COLO829 (cell line): Measurements from ENCODE around the gene PATJ.
A peak's percentile ranks its signal among the peaks of the same experiment; 100 is the strongest.
"Not testable (repeated sequence)": the region's sequence is repeated elsewhere in the genome, so short reads cannot be mapped to it uniquely, and the experiment has no call there.

Experiments
- DNase-seq: peaks from one replicate; pipeline ENCODE4 v3.0.0; 2012; ENCODE audit warnings: low spot score

The PATJ gene, protein sequence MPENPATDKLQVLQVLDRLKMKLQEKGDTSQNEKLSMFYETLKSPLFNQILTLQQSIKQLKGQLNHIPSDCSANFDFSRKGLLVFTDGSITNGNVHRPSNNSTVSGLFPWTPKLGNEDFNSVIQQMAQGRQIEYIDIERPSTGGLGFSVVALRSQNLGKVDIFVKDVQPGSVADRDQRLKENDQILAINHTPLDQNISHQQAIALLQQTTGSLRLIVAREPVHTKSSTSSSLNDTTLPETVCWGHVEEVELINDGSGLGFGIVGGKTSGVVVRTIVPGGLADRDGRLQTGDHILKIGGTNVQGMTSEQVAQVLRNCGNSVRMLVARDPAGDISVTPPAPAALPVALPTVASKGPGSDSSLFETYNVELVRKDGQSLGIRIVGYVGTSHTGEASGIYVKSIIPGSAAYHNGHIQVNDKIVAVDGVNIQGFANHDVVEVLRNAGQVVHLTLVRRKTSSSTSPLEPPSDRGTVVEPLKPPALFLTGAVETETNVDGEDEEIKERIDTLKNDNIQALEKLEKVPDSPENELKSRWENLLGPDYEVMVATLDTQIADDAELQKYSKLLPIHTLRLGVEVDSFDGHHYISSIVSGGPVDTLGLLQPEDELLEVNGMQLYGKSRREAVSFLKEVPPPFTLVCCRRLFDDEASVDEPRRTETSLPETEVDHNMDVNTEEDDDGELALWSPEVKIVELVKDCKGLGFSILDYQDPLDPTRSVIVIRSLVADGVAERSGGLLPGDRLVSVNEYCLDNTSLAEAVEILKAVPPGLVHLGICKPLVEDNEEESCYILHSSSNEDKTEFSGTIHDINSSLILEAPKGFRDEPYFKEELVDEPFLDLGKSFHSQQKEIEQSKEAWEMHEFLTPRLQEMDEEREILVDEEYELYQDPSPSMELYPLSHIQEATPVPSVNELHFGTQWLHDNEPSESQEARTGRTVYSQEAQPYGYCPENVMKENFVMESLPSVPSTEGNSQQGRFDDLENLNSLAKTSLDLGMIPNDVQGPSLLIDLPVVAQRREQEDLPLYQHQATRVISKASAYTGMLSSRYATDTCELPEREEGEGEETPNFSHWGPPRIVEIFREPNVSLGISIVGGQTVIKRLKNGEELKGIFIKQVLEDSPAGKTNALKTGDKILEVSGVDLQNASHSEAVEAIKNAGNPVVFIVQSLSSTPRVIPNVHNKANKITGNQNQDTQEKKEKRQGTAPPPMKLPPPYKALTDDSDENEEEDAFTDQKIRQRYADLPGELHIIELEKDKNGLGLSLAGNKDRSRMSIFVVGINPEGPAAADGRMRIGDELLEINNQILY (N-terminal part only)

DNA sequence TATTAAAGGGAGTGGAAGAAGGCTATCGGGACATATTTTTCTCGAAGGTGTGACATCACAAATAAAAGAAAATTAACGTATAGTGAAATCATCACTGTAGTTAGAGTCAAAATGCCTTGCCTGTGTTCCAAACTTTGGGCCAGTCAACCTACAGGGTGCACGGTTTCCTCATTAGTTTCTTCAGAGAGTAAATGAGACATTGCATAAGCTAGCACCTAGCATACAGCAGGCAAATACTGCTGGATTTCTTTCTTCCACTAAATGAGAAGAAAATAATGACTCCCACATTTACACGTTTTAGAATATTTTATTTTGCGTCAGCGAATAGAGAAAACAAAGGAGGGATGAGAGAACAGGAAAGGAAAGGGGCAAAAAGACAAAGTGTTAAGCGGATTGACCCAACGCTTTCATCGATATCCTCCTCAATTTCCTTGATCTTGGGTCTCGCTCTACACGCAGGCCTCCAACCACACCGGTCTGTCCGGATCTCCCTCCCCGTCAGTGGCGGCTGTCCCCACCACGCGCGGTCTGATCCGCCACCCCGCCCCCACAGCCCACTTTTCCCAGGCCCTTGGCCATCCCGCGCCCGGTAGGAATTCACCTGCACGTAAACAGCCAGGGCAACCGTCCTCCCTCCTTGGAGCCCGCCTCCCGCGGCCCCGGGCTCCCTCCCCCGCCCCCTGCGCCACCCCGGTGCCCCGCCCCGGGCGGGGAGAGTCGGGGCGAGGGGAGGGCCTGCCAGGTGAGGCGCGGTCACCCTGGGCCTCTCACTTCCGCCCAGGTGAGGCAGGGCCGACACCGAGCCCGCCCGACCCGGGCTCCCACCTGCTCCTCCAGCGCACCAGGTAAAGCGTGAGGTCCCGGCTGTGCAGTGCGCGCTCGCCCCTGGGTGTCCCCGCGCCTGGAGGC, at the start of gene PATJ:
Gene PATJ, plus strand, starts transcription at position 770 of the 909 bp plus-strand sequence. CDS start 20,413 bp downstream, outside the sequence.
- DNase-seq = no peak

DNA sequence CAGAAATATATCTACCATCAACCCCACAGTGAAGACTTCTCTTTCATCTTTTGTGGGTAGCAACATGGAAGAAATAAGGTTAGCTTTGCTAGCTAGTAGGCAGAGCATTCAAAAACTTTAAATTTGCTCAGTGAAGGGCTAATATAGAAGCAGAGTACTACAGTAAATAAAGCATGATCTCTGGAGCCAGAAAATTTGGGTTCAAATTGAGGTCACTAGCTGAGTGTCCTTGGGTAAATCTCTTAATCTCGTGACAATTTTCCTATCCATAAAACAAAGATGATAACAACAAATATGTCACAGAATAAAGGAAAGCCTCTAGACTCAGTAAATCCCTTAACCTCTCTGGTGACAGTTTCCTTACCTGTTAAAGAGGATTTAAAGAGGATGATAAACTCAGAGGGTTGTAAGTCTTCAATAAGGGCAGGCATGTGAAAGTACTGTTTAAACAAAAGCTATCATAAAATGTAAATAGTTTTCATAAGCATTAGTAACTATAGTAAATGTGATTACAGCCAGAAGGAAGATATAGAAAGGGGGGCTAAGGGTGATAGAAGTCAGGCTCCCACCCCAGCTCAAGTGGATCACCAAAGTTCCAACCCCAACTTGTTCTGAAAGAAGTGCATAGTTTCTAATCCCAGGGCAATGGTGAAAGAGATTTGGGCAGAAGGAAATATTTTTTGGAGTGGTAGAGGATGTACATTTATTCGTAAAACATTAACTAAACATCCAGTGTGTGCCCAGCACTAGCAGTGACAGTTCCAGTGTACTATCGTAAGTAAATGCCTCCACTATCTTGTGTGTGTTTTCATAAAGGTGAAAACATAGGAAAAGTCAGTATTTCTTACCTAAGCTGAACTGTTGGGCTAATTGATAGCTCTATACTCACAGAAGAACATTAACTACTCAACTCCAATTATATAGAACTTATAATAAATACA, 42.1 kb upstream of the PATJ start:
- DNase-seq = no peak

DNA sequence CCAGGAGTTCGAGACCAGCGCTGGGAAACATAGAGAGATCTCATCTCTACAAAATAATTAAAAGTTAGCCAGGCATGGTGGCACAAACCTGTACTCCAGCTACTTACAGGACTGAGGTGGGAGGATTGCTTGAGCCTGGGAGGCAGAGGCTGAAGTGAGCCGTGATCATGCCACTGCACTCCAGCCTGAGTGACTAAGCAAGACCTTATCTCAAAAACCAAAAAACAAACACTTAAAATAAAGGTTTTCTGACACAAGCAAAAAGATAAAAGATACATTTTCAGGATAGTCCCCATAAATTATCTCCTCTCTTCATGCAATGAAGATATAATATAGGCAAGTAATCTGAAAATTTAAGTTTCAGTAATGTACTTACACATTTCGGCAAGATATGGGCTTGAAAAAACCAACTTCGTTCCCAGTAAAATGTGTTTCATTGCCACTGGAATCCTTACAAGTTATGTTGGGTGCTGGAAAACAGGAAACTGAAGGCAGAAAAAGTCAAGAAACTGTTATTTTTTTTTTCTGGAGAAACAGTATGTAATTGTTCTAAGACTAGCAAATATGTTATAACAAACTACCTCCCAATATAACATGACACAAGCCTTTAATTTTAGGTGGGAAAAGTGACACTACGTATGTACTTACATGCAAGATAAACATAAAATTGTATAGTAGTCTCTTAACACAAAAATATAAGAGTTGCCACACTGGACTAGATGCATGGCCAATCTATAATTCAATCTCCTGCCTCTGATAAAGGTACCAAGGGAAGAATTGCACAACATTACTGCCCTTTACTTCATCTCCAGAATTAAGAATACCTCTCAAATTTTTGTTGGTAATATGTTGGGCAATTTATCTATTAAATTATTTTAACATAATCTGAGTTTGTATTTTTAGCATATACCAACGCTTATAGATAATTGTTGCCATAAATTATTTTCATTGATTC, 33.0 kb upstream of the PATJ start:
- no peak for DNase-seq

DNA sequence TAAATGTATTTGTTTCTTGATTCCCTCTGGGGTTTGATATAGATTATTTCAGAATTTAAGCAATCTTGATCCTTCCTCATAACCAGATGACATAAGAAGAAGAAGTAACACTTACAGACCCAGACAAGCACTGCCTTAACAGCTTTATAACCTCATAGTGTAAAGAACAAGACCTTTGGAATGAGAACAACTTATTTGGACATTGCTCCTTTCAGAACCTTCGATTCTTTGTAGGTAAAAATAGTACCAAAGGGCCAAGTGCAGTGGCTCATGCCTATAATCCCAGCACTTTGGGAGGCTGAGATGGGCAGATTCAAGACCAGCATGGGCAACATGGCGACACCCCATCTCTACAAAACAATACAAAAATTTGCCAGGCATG, 32.4 kb upstream of the PATJ start:
- no peak for DNase-seq

DNA sequence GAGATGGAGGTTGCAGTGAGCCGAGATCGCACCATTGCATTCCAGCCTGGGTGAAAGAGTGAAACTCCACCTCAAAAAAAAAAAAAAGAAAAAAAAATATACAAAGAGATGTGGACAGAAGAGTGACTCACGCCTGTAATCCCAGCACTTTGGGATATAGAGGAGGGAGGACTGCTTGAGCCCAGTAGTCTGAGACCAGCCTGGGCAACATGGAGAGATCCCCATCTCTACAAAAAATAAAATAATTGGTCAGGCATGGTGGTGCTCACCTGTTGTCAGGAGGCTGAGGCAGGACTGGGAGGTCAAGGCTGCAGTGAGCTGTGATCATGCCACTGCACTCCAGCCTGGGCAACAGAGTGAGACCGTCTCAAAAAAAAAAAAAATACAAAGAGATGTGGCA, 31.0 kb upstream of the PATJ start:
- DNase-seq = not testable (repeated sequence)

DNA sequence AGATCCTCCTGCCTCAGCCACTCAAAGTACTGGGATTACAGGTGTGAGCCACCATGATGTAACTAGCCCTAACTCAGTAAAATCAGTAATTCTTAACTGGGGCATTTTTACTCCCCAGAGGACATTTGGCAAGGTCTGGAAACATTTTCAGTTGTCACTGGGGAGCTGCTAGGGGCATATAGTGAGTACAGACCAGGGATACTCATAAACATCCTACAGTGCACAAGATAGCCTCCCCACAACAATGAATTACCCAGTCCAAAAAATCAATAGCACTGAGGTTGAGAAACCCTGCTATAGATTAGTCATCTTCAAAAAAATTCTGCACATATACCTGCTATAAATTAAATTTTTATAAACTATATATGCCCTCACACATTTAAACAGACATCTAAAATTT, 30.3 kb upstream of the PATJ start:
- no peak for DNase-seq

DNA sequence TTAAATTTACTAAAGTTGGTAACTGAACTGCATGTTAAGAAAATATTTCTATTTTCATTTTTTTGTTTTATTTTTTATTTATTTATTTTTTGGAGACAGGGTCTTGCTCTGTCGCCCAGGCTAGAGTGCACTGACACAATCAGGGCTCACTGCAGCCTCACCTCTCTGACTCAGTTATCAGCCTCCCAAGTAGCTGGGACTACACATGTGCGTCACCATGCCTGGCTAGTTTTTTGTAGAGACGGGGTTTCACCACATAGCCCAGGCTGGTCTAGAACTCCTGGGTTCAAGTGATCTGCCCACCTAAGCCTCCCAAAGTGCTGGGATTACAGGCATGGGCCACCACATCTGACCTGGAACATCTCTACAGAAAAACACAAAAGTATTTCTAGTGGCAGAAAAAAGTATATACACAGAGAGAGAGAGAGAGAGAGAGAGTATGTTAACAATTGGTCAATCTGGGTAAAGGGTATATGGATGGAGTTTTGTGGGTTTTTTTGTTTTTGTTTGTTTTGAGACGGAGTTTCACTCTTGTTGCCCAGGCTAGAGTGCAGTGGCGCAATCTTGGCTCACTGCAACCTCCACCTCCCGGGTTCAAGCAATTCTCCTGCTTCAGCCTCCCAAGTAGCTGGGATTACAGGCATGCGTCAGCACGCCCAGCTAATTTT, 23.1 kb upstream of the PATJ start:
- DNase-seq = not testable (repeated sequence)

DNA sequence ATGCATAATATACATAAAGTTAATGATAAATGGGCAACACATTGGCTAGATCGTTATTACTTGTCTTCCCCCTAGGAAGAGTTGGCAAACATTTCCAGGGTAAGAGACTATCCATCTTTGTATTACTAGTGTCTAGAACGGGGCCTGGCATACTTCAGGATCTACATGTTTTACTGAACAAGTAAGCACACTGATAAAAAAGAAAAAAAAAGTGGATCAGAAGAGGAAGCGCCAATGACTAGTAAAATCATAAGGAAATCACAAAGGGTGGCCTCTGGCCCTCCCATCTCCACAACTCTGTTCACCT, 17.8 kb upstream of the PATJ start:
- no peak for DNase-seq

DNA sequence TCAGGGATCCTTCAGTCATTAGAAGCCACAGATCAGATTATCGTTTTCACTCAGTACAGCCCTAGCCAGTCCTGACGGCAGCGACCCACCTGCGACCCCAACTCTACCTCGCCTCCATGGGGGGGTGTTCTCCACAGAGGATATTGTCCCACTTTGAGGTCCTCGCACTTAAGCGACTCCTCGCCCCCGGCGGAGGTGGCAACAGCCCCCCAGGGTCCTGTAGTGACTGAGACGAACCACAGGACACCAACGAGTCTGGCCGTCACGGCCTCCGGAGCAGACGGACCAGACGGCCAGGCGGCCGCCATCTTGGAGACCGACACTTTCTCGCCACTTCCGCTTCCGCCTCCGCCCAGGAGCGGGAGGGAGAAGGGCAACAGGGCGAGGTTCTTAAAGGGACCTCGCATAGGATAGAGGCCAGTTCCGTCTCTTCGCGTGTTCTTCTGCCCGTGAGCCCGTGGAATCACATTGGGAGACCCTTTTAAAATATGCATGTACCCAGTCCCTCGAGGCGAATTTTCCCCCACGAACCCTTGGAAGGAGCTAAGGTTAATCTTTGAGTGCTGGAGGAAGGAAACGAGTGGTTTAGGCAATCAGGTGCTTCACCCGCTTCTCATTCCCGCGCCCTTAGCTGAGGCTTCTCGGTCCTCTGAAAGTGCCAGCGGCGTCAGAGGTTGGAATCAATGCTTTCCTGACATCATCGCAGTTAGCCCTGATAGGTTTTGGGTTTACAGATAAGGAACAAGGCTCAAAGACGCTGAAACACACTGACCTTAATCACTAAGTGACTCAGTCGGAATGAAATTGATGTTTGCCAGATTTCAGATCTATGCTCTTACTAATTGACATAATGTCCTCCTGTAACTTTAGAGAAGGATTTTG, 17.2 kb upstream of the PATJ start, which contains the start of gene TM2D1:
Gene TM2D1, minus strand, starts transcription at position 329 of the 882 bp plus-strand sequence. Its CDS starts 21 bp downstream, at position 308.
- peak; percentile 94 for DNase-seq

DNA sequence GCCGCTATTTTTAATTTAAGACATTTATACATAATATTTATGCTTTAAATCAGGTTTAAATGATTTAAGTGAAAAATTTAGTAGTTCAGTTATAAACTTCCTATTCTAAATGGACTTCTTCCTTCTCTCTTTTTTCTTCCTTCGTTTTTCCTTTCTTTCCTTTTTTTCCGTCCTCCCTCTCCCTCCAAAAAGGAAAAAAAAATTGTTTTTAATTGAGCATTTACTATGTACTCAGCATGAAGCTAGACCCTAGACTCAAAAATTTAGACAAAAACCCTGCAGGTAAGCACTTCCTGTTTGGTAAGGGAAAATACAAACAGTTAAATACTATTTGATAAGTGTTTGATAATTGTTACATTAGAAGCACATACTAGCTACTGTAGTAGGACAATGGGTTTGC, 14.7 kb upstream of the PATJ start:
- DNase-seq = no peak

DNA sequence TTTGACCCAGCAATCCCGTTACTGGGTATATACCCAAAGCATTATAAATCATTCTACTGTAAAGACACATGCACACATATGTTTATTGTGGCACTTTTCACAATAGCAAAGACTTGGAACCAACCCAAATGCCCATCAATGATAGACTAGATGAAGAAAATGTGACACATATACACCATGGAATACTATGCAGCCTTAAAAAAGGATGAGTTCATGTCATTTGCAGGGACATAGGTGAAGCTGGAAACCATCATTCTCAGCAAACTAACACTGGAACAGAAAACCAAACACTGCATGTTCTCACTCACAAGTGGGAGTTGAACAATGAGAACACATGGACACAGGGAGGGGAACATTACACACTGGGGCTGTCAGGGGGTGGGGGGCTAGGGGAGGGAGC, 11.6 kb upstream of the PATJ start:
- not testable (repeated sequence) for DNase-seq

DNA sequence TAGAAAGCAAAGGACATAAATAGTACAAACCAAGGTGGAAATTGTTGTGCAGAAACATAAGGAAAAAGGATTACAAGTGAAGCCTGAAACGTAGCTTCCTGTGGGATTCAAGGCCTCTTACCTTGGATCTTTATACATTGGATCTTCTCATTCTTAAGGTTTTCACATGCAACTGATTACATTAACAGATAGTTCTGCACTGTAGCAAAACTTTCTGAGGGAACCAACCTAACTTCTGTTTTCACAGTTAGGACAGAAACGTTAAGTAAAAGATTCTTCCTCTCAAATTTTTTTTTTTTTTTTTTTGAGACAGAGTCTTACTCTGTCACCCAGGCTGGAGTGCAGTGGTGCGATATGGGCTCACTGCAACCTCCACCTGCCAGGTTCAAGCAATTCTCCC, 9.6 kb upstream of the PATJ start:
- no peak for DNase-seq

DNA sequence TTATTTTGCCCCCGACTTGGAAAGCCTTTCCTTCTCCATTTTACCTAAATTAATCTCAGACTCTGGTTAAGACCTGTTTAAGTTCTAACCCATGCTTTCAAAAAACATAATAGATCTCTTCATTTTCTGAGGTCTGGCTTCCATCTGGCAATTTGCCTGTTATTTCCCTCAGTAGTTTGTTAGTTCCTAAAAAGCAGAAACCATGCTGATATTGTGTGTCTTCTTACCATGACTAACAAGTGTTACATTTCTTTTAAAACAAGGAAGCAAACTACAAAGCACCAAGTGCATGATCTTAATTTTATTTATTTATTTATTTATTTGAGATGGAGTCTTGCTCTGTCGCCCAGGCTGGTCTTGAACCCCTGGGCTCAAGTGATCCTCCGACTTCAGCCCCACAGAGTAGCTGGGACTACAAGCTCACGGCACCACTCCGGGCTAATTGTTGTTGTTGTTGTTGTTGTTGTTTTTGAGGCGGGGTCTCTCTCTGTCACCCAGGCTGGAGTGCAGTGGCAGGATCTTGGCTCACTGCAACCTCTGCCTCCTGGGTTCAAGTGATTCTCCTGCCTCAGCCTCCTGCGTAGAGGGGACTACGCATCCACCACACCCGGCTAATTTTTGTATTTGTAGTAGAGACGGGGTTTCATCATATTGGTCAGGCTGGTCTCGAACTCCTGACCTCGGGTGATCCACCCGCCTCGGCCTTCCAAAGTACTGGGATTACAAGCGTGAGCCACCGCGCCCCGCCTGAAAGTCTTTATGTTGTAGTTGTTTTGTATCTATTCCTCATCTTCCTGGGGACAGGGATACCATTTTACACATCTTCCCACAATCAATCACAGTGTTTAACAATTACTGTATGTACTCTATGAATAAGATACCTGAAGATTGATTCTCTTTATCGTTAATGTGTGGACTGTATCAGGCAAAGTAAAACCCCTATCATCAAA, 1.3 kb upstream of the PATJ start:
- no peak for DNase-seq

DNA sequence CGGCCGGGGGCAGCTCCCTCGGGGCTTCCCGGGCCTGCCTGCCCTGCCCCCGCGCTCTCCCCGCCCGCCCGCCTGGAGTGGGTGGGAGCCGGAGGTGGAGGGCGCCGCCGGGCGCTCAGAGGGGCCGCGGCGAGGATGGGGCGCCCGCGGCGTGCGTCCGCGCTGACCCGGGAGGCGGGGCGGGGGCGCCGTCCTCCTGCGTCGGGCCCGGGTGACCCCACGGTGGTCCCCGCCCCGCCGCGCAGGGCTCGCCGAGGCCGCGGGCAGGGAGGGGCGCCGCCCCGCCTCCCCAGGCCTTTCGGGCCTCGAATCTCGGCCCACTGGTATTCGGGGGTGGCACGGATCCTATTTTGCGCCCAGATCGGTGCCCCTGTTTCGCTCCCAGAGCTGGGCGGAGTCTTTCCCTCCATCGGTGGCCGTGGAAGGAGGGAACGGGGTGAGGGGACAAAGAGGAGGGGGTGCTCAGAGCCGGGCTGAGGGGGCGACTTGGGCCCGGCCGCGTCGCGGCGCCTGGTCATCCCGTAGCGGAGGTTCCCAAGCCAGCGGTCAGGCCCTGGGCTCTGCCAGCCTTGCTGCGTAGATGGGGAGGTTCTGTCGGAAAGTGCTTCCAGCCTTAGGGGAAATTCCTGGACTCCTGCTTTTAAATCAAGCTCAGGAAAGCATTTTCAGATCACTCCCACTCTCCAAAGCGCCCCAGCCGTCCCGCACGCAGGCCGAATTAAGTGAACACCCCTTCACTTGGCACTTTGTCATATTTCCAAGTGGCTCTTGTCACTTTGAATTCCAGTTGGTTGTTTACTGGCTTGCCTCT, 545 bp downstream of the PATJ start:
- no peak for DNase-seq

DNA sequence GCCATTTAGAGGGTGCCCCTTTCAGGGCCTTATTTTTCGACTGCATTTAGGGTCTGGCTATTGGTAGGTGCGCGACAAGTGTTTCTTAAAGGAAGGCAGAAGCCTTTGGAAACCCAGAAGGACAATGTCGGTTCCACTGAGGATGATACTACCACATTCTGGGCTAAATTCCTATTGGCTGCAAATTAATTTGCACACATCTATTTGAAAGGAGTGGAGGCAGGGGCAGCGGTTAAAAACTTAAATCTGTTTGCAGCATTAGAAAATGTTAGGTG, 1.1 kb downstream of the PATJ start:
- no peak for DNase-seq
